Kidney (tissue), 14 donors: ENCODE measurements around the gene CDK13. TPM values are rescaled to one million over a fixed set of nuclear protein-coding genes. Genes with fewer than 3 reads are reported as not detected.

Source experiments
- DNase-seq, 5 donors: peaks; one replicate each; pipeline ENCODE4 v3.0.0-alpha.2; 2013 to 2020
- FAIRE-seq: peaks from 2 replicates; lab custom pipeline; 2012; peaks lifted over from hg19 to GRCh38; lab: Jason Lieb, UNC
- H3K27ac ChIP-seq, 2 donors: one replicate each; pipeline ENCODE4 v1.7.0; 2013; ENCODE audit warnings: low read depth in 2 of 2, low read length in 2 of 2, inconsistent platforms in 1 of 2
- H3K27me3 ChIP-seq: one replicate; pipeline ENCODE4 v1.7.1; 2013; ENCODE audit warnings: low read length, inconsistent platforms; ENCODE audit not compliant: control insufficient read depth, insufficient read depth
- H3K36me3 ChIP-seq, 3 donors: one replicate each; pipeline versions ENCODE4 v1.7.0 to v1.7.1; 2013; ENCODE audit warnings: low read length in 3 of 3, control low read depth in 1 of 3, inconsistent platforms in 1 of 3; ENCODE audit not compliant: insufficient read depth in 3 of 3, control insufficient read depth in 2 of 3
- H3K4me1 ChIP-seq, 3 donors: one replicate each; pipeline versions ENCODE4 v1.7.0 to v1.7.1; 2013; ENCODE audit warnings: low read length in 3 of 3, inconsistent platforms in 1 of 3, low read depth in 1 of 3; ENCODE audit not compliant: control insufficient read depth in 2 of 3, insufficient read depth in 2 of 3
- H3K4me3 ChIP-seq, 3 donors: one replicate each; pipeline versions ENCODE4 v1.7.0 to v1.8.1; 2013; ENCODE audit warnings: low read length in 3 of 3, control low read depth in 1 of 3, inconsistent platforms in 1 of 3
- H3K9ac ChIP-seq, 3 donors: one replicate each; pipeline versions ENCODE4 v1.7.0 to v1.7.1; 2013; ENCODE audit warnings: low read length in 3 of 3, control low read depth in 1 of 3, inconsistent platforms in 1 of 3
- H3K9me3 ChIP-seq, 3 donors: one replicate each; pipeline versions ENCODE4 v1.7.0 to v1.7.1; 2013; ENCODE audit warnings: low read length in 3 of 3, control low read depth in 1 of 3, inconsistent platforms in 1 of 3; ENCODE audit not compliant: control insufficient read depth in 2 of 3, insufficient read depth in 1 of 3
- CTCF ChIP-seq: IDR thresholded peaks from 3 replicates; pipeline ENCODE4 v1.5.1; 2012; ENCODE audit warnings: mild to moderate bottlenecking, moderate library complexity, borderline replicate concordance; ENCODE audit not compliant: insufficient read depth; ENCODE audit errors: extremely low read depth
- intact Hi-C: fragments of 100-400 bp; cut with DNase I; formaldehyde crosslinking; loops from one replicate; pipeline ENCODE4 v1.11.1; 2022
- polyA plus RNA-seq: library from polyadenylated mRNA; stranded (reverse); fragments of 350-450 nt; fragmentation: Illumina TruSeq; extraction: RNeasy Lipid Tissue Mini Kit (QIAGEN cat#74804); gene quantifications from one replicate; pipeline ENCODE4 v1.2.3, GENCODE V29; 2014; ENCODE audit warnings: low read depth, low replicate concordance; ENCODE audit not compliant: insufficient read depth
- total RNA-seq: library from RNA; stranded (reverse); fragmentation: NEBNext Ultra II Directional; extraction: Animal tissue kit (Norgen Biotek cat#: 25700); gene quantifications from one replicate; pipeline ENCODE4 v1.2.1, GENCODE V29; 2021
- donor health status: control.
- donor health status: control.
- donor health status: control.
- donor health status: control.
- donor health status: control.
- donor health status: DM: yes; HTN: yes; CAD: no.
- donor health status: Normal renal cell carcinoma (clear cell type).

The CDK13 gene
- total and polyA plus RNA-seq, 2 donors from 2014 or later = 15.5 to 50.9 TPM

- intact Hi-C loops = no loop called here
- Histone ChIP-seq H3K4me3 (no peak overlapping the region), H3K4me1 (peaks cover 0 to 9% (median 0%) of the 10 kb centered on the region in 3 donors), H3K36me3 (no peaks in the 10 kb centered on the region), H3K27me3 (no peaks in the 10 kb centered on the region), H3K9ac (no peak overlapping the region), H3K27ac (no peak overlapping the region), H3K9me3 (no peaks in the 10 kb centered on the region)
- no peak for TF ChIP-seq CTCF
- FAIRE-seq (no peak), DNase-seq (no peak)
These were observed 198.6 kb downstream of the CDK13 start for GRCh38 chr7:40148671-40149070.

Other genes starting within 250 kb of the CDK13 start
- gene MPLKIP, start 184.4 kb downstream of the CDK13 start, total RNA-seq = 32.1 TPM
- 58.7 TPM for gene MPLKIP, start 184.4 kb downstream of the CDK13 start, polyA plus RNA-seq
- gene SUGCT, start 184.7 kb downstream of the CDK13 start, total RNA-seq = 7.6 TPM
- 45.1 TPM for gene SUGCT, start 184.7 kb downstream of the CDK13 start, polyA plus RNA-seq